SW480 (cell line): ENCODE data around the gene INSL3.

Source experiments
- DNase-seq: peaks from one replicate; pipeline ENCODE4 v3.0.0-alpha.2; 2016; ENCODE audit warnings: low spot score

Gene INSL3

GRCh38 chr19:17821190-17821589 is at the start of gene INSL3:
INSL3 (minus strand) TSS chr19:17821519; CDS start chr19:17821506, 13 bp downstream.
- no peak for DNase-seq

- no peak for DNase-seq
Observed at GRCh38 chr19:17869114-17869608, 47.8 kb upstream of the INSL3 start.

GRCh38 chr19:17868669-17869068 is 47.4 kb upstream of the INSL3 start:
- DNase-seq = no peak

GRCh38 chr19:17866964-17867486 is 45.7 kb upstream of the INSL3 start:
- no peak for DNase-seq

- DNase-seq = no peak
Observed at GRCh38 chr19:17866312-17866963, 45.1 kb upstream of the INSL3 start.

- DNase-seq = peak; percentile 80
Observed at GRCh38 chr19:17865364-17866311, 44.3 kb upstream of the INSL3 start.

GRCh38 chr19:17863520-17864182 is 42.3 kb upstream of the INSL3 start:
- no peak for DNase-seq

GRCh38 chr19:17862711-17863519 is 41.6 kb upstream of the INSL3 start:
- no peak for DNase-seq

- DNase-seq = no peak
Observed at GRCh38 chr19:17861542-17862402, 40.5 kb upstream of the INSL3 start.

GRCh38 chr19:17860993-17861360 is 39.7 kb upstream of the INSL3 start:
- DNase-seq = no peak

- DNase-seq = no peak
Observed at GRCh38 chr19:17860331-17860992, 39.1 kb upstream of the INSL3 start.

- peak; percentile 100 for DNase-seq
Observed at GRCh38 chr19:17859533-17860330, 38.4 kb upstream of the INSL3 start, which contains the start of gene RPL18A. RPL18A (plus strand) TSS chr19:17859910; CDS start chr19:17859957, 47 bp downstream.

GRCh38 chr19:17855280-17856152 is 34.2 kb upstream of the INSL3 start:
- DNase-seq = peak; percentile 61

GRCh38 chr19:17854061-17854460 is 32.7 kb upstream of the INSL3 start:
- DNase-seq = no peak

GRCh38 chr19:17848595-17849292 is 27.4 kb upstream of the INSL3 start:
- no peak for DNase-seq

GRCh38 chr19:17847538-17848366 is 26.4 kb upstream of the INSL3 start, which contains the start of gene JAK3:
JAK3 (minus strand) TSS chr19:17847982; CDS start chr19:17844417, 3,565 bp downstream.
- no peak for DNase-seq
